CD4-positive, alpha-beta T cell treated with Interleukin-4 for 1 hour (primary cell): ENCODE results near the gene ATF1.
"Not testable (repeated sequence)": the region's sequence is repeated elsewhere in the genome, so short reads cannot be mapped to it uniquely, and the experiment has no call there.

Source experiments
- DNase-seq, 2 donors: peaks; one replicate each; pipeline ENCODE4 v3.0.0-alpha.2; 2020 to 2022

ATF1 gene

GRCh38 chr12:50868881-50869280, 105.0 kb downstream of the ATF1 start:
- DNase-seq, result not testable (repeated sequence)
